ENCODE results near the gene ZBTB17.
"Not testable (repeated sequence)": the region's sequence is repeated elsewhere in the genome, so short reads cannot be mapped to it uniquely, and the experiment has no call there.

ZBTB17 gene

GRCh38 chr1:15975805-15976680, at the start of gene ZBTB17:
Gene ZBTB17 (minus strand): TSS chr1:15976101. CDS start chr1:15948495, 27,606 bp downstream.
- DNase-seq: peak; percentile 95

- no peak for DNase-seq
Measured at GRCh38 chr1:16023050-16023653, 47.3 kb upstream of the ZBTB17 start.

- no peak for DNase-seq
Measured at GRCh38 chr1:16022393-16022792, 46.5 kb upstream of the ZBTB17 start.

- DNase-seq: no peak
Measured at GRCh38 chr1:16021681-16022080, 45.8 kb upstream of the ZBTB17 start, which contains the start of gene CLCNKA. Gene CLCNKA (plus strand): TSS chr1:16022036. CDS start chr1:16022620, 584 bp downstream.

- not testable (repeated sequence) for DNase-seq
Measured at GRCh38 chr1:16020878-16021277, 45.0 kb upstream of the ZBTB17 start.

GRCh38 chr1:16020325-16020724, 44.4 kb upstream of the ZBTB17 start:
- no peak for DNase-seq

GRCh38 chr1:16019644-16020277, 43.9 kb upstream of the ZBTB17 start:
- no peak for DNase-seq

GRCh38 chr1:16018749-16019643, 43.1 kb upstream of the ZBTB17 start:
- DNase-seq: no peak

- DNase-seq: no peak
Measured at GRCh38 chr1:16018308-16018707, 42.4 kb upstream of the ZBTB17 start.

- no peak for DNase-seq
Measured at GRCh38 chr1:16017461-16018303, 41.8 kb upstream of the ZBTB17 start, which contains the start of gene HSPB7. Gene HSPB7 (minus strand): TSS chr1:16018043. CDS start chr1:16017963, 80 bp downstream.

GRCh38 chr1:16017076-16017460, 41.2 kb upstream of the ZBTB17 start:
- no peak for DNase-seq

- no peak for DNase-seq
Measured at GRCh38 chr1:16015960-16016901, 40.3 kb upstream of the ZBTB17 start.

- no peak for DNase-seq
Measured at GRCh38 chr1:16015491-16015890, 39.6 kb upstream of the ZBTB17 start.

- no peak for DNase-seq
Measured at GRCh38 chr1:16014509-16015482, 38.9 kb upstream of the ZBTB17 start.

GRCh38 chr1:16013908-16014258, 38.0 kb upstream of the ZBTB17 start:
- DNase-seq: no peak

- no peak for DNase-seq
Measured at GRCh38 chr1:16013220-16013907, 37.5 kb upstream of the ZBTB17 start.

- peak; percentile 28 for DNase-seq
Measured at GRCh38 chr1:16012590-16013219, 36.8 kb upstream of the ZBTB17 start.
